Measurements from ENCODE around the gene PIK3AP1.

PIK3AP1 gene

DNA sequence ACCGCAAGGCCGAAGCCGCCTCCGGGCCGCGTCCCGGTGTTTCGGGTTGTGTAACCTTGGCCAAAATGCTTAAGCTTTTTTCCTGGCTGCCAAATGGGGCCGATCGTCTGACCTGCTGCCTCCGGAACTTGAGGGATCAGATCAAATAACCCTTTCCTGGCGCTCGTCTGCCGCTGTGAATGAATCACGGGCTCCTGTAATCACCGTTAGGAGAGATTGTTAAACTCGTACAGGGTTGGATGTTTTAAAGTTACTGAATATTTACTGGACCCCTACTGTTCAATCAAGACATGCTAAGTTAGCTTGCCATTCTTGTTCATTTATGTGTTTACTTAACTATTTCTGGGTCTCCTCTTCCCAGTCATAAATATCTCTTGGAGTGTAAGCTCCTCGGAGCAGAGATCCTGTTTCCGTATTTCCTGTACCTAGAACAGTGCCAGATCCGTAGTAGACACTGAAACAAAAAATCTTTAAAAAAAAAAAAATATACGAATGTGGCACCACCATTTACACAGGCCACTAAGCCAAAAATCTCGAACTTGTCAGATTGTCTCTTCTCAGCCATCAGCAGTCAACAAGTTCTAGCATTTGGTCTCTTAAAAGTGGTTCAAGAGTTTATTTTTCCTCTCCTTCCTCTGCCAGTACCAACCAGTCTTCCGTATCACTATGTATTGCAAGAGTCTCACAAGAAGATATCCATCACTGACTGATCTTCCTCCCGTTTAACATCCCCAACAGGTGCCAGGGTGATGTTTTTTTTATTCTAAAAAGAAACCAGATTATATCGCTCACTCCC lies 132.9 kb downstream of the PIK3AP1 start:
- Histone ChIP-seq H2BK15ac (ENCODE audit: low read depth, poor library complexity, severe bottlenecking) (peak overlapping the region; percentile 69), H4K91ac (ENCODE audit: low read length) (peak overlapping the region; percentile 98), H3K36me3 (ENCODE audit: control insufficient read depth in 1 of 2, insufficient read depth in 2 of 2, low read depth in 1 of 2, low read length in 2 of 2) (no peaks in the 10 kb centered on the region), H3K23ac (ENCODE audit: low read length in 2 of 2) (no peak overlapping the region), H3K4me2 (ENCODE audit: low read length, poor library complexity, severe bottlenecking) (peak overlapping the region; percentile 90), H2BK5ac (ENCODE audit: low read depth, low read length, poor library complexity, severe bottlenecking) (peak overlapping the region; percentile 100), H3K27ac (ENCODE audit: low read length, poor library complexity, severe bottlenecking) (peak overlapping the region; percentile 99), H2BK12ac (ENCODE audit: low read length in 2 of 2) (peak overlapping the region in 1 of 2 experiments; percentile 84), H3K18ac (ENCODE audit: low read depth in 1 of 2, low read length in 2 of 2) (peak overlapping the region; percentile 82 to 98), H3K79me1 (replicated peaks; ENCODE audit: low read length, poor library complexity, severe bottlenecking) (no peaks in the 10 kb centered on the region), H3K4ac (ENCODE audit: low read depth in 1 of 2, low read length in 2 of 2) (peak overlapping the region; percentile 91 to 98), H3K9me3 (ENCODE audit: control insufficient read depth, low read length) (no peaks in the 10 kb centered on the region), H3K27me3 (ENCODE audit: control insufficient read depth in 1 of 2, insufficient read depth in 1 of 2, low read length in 2 of 2) (no peaks in the 10 kb centered on the region), H4K8ac (ENCODE audit: low read length) (peak overlapping the region; percentile 97), H3K14ac (ENCODE audit: low read length in 2 of 2) (peak overlapping the region in 1 of 2 experiments; percentile 96), H2BK120ac (ENCODE audit: low read depth, low read length) (peak overlapping the region; percentile 89), H2AK5ac (ENCODE audit: low read length, severe bottlenecking) (peak overlapping the region; percentile 73), H3K9ac (ENCODE audit: low read length) (peak overlapping the region; percentile 98), H3K4me1 (ENCODE audit: control insufficient read depth, insufficient read depth, low read depth, low read length) (peaks cover 3% of the 10 kb centered on the region), H3K4me3 (ENCODE audit: insufficient read depth in 1 of 2, low read depth in 1 of 2, low read length in 2 of 2) (peak overlapping the region; percentile 94 to 98), H2AFZ (ENCODE audit: low read depth, low read length) (peak overlapping the region; percentile 98)
- peak; percentile 85 for DNase-seq
- WGBS: 12% methylated on average over 21 of the region's 25 CpGs

DNA sequence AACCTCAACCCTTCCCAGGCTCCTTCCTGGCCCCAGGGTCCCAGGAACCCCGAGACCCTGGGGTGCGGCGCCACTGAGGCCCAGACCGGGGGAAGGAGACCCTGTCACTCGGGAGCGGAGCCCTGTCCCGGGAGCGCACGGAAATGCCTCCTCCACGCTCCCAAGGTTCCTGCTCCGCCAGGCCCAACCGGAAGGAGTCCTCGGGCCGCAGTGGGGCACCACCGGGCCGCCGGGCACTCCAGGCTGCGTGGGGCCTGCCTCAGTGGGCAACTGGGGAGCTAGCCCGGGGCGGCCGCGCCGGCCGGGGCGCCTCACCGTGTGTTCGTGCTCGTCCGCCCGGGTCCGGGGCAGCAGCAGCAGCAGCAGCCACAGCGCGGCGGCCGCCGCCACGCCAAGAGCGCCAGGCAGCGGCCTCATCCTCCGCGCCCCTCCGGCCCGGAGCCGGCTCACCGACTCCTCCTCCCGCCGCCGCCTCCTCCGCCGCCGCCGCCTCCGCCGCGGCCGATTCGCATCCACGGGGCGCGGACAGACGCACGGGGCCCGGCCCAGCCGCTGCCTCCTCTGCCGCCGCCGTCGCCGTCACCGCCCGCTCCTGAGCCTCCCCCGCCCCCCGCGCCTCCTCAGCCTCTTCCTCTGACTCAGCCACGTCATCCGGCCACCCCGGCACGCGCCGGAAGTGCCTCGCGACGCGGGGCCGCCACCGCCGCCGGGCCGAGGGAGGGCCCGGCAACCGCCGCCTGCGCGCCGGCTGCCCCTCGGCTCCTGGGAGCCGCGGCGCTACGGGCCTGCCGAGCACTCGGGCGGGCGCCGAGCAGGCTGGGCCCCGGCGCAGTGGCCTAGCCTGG lies 133.7 kb downstream of the PIK3AP1 start, which contains the start of gene TM9SF3:
TM9SF3 (minus strand) TSS at position 594 of the 845 bp plus-strand sequence; CDS start at position 417, 177 bp downstream.
- 0% methylated on average over 68 of the region's 107 CpGs for WGBS
- H3K4me3 ChIP-seq (ENCODE audit: insufficient read depth in 1 of 2, low read depth in 1 of 2, low read length in 2 of 2): peak within 1 kb of the TSS; percentile 94 to 98
- peak within 1 kb of the TSS; percentile 89 for H2BK120ac ChIP-seq (ENCODE audit: low read depth, low read length)
- H3K4me2 ChIP-seq (ENCODE audit: low read length, poor library complexity, severe bottlenecking): peak within 1 kb of the TSS; percentile 90
- no peaks in the 10 kb centered on the region for H3K27me3 ChIP-seq (ENCODE audit: control insufficient read depth in 1 of 2, insufficient read depth in 1 of 2, low read length in 2 of 2)
- peak within 1 kb of the TSS; percentile 97 for H4K8ac ChIP-seq (ENCODE audit: low read length)
- H3K27ac ChIP-seq (ENCODE audit: low read length, poor library complexity, severe bottlenecking): peak within 1 kb of the TSS; percentile 99
- peak within 1 kb of the TSS; percentile 98 for H4K91ac ChIP-seq (ENCODE audit: low read length)
- H3K23ac ChIP-seq (ENCODE audit: low read length in 2 of 2): peak within 1 kb of the TSS; percentile 93 to 96
- H3K14ac ChIP-seq (ENCODE audit: low read length in 2 of 2): peak within 1 kb of the TSS in 1 of 2 experiments; percentile 96
- peak within 1 kb of the TSS; percentile 98 for H3K9ac ChIP-seq (ENCODE audit: low read length)
- DNase-seq: peak; percentile 91
- H2BK15ac ChIP-seq (ENCODE audit: low read depth, poor library complexity, severe bottlenecking): peak within 1 kb of the TSS; percentile 99
- no peaks in the 10 kb centered on the region for H3K9me3 ChIP-seq (ENCODE audit: control insufficient read depth, low read length)
- H3K36me3 ChIP-seq (ENCODE audit: control insufficient read depth in 1 of 2, insufficient read depth in 2 of 2, low read depth in 1 of 2, low read length in 2 of 2): no peaks in the 10 kb centered on the region
- peaks cover 3% of the 10 kb centered on the region for H3K4me1 ChIP-seq (ENCODE audit: control insufficient read depth, insufficient read depth, low read depth, low read length)
- H3K4ac ChIP-seq (ENCODE audit: low read depth in 1 of 2, low read length in 2 of 2): peak within 1 kb of the TSS; percentile 96 to 98
- peak within 1 kb of the TSS; percentile 98 for H2AFZ ChIP-seq (ENCODE audit: low read depth, low read length)
- peak within 1 kb of the TSS in 1 of 2 experiments; percentile 84 for H2BK12ac ChIP-seq (ENCODE audit: low read length in 2 of 2)
- H2AK5ac ChIP-seq (ENCODE audit: low read length, severe bottlenecking): peak within 1 kb of the TSS; percentile 73
- peak within 1 kb of the TSS; percentile 98 to 99 for H3K18ac ChIP-seq (ENCODE audit: low read depth in 1 of 2, low read length in 2 of 2)
- peak within 1 kb of the TSS; percentile 100 for H2BK5ac ChIP-seq (ENCODE audit: low read depth, low read length, poor library complexity, severe bottlenecking)
- no peaks in the 10 kb centered on the region for H3K79me1 ChIP-seq (replicated peaks; ENCODE audit: low read length, poor library complexity, severe bottlenecking)

GRCh38 chr10:96585736-96586418 lies 134.4 kb downstream of the PIK3AP1 start:
- H3K27me3 ChIP-seq (ENCODE audit: control insufficient read depth in 1 of 2, insufficient read depth in 1 of 2, low read length in 2 of 2): no peaks in the 10 kb centered on the region
- no peak overlapping the region for H2BK5ac ChIP-seq (ENCODE audit: low read depth, low read length, poor library complexity, severe bottlenecking)
- WGBS: 2% methylated on average over 18 of the region's 20 CpGs
- peaks cover 3% of the 10 kb centered on the region for H3K4me1 ChIP-seq (ENCODE audit: control insufficient read depth, insufficient read depth, low read depth, low read length)
- H3K14ac ChIP-seq (ENCODE audit: low read length in 2 of 2): peak overlapping the region in 1 of 2 experiments; percentile 93
- peak overlapping the region; percentile 0 for H2AK5ac ChIP-seq (ENCODE audit: low read length, severe bottlenecking)
- H3K23ac ChIP-seq (ENCODE audit: low read length in 2 of 2): peak overlapping the region in 1 of 2 experiments; percentile 96
- H3K18ac ChIP-seq (ENCODE audit: low read depth in 1 of 2, low read length in 2 of 2): peak overlapping the region; percentile 98 to 99
- H2BK120ac ChIP-seq (ENCODE audit: low read depth, low read length): peak overlapping the region; percentile 78
- no peak overlapping the region for H2AFZ ChIP-seq (ENCODE audit: low read depth, low read length)
- H3K36me3 ChIP-seq (ENCODE audit: control insufficient read depth in 1 of 2, insufficient read depth in 2 of 2, low read depth in 1 of 2, low read length in 2 of 2): no peaks in the 10 kb centered on the region
- H3K27ac ChIP-seq (ENCODE audit: low read length, poor library complexity, severe bottlenecking): peak overlapping the region; percentile 46
- no peak overlapping the region for H2BK12ac ChIP-seq (ENCODE audit: low read length in 2 of 2)
- peak overlapping the region; percentile 94 to 98 for H3K4me3 ChIP-seq (ENCODE audit: insufficient read depth in 1 of 2, low read depth in 1 of 2, low read length in 2 of 2)
- no peak overlapping the region for H4K91ac ChIP-seq (ENCODE audit: low read length)
- H3K4ac ChIP-seq (ENCODE audit: low read depth in 1 of 2, low read length in 2 of 2): peak overlapping the region; percentile 52 to 96
- peak overlapping the region; percentile 98 for H3K9ac ChIP-seq (ENCODE audit: low read length)
- no peaks in the 10 kb centered on the region for H3K9me3 ChIP-seq (ENCODE audit: control insufficient read depth, low read length)
- H3K79me1 ChIP-seq (replicated peaks; ENCODE audit: low read length, poor library complexity, severe bottlenecking): no peaks in the 10 kb centered on the region
- H3K4me2 ChIP-seq (ENCODE audit: low read length, poor library complexity, severe bottlenecking): peak overlapping the region; percentile 80
- no peak overlapping the region for H2BK15ac ChIP-seq (ENCODE audit: low read depth, poor library complexity, severe bottlenecking)
- H4K8ac ChIP-seq (ENCODE audit: low read length): peak overlapping the region; percentile 96
- DNase-seq: peak; percentile 33
